ENCODE measurements around the gene MACROD2.

Gene MACROD2

DNA sequence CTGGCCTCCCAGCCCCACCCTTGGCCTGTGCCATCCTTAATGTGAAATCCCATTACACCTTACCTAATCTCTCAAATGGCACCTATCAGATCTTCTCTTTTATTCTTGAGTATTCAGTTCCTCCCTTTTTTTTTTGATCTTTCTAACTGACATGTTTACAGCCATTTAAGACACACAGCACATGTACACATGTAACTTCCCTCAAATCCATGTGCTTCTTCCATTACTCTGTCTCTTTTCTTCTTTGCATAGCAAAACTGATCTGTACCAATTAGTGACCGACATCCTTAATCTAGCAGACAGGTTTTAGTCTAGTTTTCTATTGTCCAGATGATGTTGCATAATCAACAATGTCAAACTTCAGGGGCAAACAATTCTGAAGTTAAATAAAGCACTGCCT, 755.9 kb downstream of the MACROD2 start:
- TF ChIP-seq, protein P1, sequence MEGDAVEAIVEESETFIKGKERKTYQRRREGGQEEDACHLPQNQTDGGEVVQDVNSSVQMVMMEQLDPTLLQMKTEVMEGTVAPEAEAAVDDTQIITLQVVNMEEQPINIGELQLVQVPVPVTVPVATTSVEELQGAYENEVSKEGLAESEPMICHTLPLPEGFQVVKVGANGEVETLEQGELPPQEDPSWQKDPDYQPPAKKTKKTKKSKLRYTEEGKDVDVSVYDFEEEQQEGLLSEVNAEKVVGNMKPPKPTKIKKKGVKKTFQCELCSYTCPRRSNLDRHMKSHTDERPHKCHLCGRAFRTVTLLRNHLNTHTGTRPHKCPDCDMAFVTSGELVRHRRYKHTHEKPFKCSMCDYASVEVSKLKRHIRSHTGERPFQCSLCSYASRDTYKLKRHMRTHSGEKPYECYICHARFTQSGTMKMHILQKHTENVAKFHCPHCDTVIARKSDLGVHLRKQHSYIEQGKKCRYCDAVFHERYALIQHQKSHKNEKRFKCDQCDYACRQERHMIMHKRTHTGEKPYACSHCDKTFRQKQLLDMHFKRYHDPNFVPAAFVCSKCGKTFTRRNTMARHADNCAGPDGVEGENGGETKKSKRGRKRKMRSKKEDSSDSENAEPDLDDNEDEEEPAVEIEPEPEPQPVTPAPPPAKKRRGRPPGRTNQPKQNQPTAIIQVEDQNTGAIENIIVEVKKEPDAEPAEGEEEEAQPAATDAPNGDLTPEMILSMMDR (IDR thresholded peaks at IDR 0.05; ENCODE audit: insufficient read depth, missing control alignments) = no peak
- no peak for DNase-seq (ENCODE audit: insufficient read length, low spot score)
- FAIRE-seq = no peak

DNA sequence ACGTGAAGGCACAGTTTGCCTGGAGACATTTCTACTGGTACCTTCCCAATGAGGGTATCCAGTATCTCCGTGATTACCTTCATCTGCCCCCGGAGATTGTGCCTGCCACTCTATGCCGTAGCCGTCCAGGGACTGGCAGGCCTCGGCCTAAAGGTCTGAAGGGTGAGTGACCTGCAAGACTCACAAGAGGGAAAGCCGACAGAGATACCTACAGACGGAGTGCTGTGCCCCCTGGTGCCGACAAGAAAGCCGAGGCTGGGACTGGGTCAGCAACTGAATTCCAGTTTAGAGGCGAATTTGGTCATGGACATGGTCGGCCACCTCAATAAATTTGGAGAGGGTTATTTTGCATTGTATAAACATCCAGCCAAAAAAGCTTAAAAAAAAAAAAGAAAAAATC, 762.4 kb downstream of the MACROD2 start:
- TF ChIP-seq, protein P1 (IDR thresholded peaks at IDR 0.05; ENCODE audit: insufficient read depth, missing control alignments) = no peak
- FAIRE-seq (no peak), DNase-seq (ENCODE audit: insufficient read length, low spot score) (no peak)

DNA sequence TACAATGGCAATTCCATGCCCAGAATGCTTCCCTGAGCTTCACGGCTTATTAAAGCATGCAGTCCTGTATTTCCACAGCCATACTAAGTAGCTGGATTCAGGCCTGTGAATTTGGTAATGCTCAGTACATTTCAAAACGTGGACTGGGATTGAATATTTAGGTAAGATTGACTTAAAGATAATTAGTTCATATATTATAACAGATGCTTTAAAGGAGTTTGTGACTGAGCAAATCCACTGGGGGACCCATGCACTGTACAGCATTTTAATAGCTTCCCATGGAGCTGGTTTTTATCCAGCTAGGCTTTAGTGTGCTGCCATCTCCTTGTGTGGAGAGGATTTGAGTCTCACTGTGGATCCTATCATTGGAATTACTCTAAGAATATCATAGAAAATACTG, 763.0 kb downstream of the MACROD2 start:
- TF ChIP-seq, protein P1 (IDR thresholded peaks at IDR 0.05; ENCODE audit: insufficient read depth, missing control alignments) = no peak
- no peak for DNase-seq (ENCODE audit: insufficient read length, low spot score)
- no peak for FAIRE-seq

DNA sequence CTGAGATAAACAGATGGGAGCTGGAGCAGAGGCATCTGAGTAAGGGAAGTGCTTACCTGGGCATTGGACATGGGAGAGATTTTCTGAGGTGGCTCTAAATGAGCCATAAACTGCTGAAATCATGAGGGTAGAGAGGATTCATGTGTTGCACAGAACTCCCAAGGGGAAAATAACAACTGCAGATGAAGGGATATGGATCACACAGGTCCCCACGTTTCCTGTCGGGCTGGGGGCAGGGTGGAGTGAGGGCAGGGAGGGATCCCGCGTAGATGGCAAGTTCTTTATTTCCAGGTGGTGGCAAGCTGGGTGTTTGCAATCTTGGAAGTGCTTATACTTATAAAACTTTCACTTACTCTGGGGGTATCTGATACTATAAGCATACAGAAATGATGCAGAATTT, 764.7 kb downstream of the MACROD2 start:
- DNase-seq (ENCODE audit: insufficient read length, low spot score) (no peak), FAIRE-seq (no peak)
- TF ChIP-seq, protein P1 (IDR thresholded peaks at IDR 0.05; ENCODE audit: insufficient read depth, missing control alignments) = no peak

DNA sequence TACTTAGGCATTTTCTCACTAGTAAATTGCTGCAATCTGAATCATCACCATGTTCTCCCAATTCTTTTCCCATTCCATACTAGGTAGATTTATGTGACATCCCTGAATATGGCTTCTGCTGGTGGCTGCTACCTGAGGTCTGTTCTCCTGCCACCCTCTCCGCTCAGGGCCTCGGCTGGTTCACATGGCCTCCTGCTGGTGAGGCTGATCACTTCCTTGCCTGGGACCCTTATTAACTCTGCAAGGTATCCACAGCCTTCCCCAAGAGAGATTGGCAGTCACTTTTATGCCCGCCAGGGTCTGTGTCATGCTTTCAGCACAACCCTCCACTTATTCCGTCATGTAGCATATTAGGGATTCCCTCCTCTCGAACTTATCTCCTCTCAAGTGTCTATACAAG, 766.6 kb downstream of the MACROD2 start:
- DNase-seq (ENCODE audit: insufficient read length, low spot score) = no peak
- FAIRE-seq = no peak
- TF ChIP-seq, protein P1 (IDR thresholded peaks at IDR 0.05; ENCODE audit: insufficient read depth, missing control alignments) = no peak

DNA sequence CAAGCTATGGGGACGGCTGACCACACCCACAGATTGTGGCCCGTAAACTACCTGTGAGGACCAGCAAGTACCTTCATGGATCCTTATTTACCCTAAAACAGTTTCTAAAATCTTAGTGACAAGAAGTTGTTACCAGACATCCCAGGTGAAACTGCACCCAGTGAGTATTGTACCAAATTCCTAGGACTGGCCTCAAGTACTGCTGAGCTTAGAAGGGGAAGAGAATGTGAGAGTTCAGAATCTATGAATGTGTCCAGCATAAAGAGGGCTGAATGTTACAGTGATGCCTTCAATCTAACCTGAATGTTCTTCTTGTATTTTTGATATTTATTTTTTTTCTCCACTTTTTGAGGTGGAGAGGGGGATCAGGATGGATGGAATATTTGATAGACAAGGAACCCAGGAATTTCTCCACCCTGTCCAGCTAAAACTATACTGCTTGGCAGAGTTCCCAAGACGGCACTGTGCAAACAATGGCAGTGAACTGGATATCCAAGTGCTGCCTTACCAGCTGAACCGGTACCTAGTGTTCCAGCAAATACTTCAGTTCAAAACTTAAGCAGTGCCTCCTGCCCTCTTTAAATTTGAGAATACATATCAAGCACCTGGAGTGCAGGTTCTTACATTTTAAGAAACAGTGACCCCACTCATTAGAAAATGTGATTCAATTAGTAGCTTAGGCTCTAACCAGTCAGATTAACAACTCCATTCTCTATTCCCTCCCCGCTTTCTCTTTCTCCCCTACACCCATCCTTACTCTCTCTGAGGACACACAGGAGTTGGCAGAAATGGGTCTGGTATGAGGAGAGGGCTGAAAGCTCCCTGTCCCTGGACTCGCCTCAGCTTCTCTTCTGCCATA, 769.4 kb downstream of the MACROD2 start:
- DNase-seq (ENCODE audit: insufficient read length, low spot score) = no peak
- FAIRE-seq = no peak
- TF ChIP-seq, protein P1 (IDR thresholded peaks at IDR 0.05; ENCODE audit: insufficient read depth, missing control alignments) = no peak

DNA sequence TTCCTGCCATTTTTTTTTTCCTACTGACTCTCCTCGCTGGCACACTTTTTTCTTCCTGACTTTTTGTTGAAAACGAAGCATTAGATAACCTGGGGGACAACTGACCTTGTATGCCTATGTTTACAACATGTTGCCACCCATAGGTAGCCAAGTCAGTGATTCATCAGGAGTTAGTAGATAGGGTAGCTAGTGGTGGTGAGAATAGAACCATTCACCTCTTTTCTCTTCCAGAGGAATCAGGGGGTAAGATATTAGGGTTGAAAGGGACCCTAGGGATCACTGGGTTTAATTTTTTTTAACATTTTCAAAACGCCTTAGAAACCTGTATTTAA, 770.0 kb downstream of the MACROD2 start:
- TF ChIP-seq, protein P1 (IDR thresholded peaks at IDR 0.05; ENCODE audit: insufficient read depth, missing control alignments) = no peak
- DNase-seq (ENCODE audit: insufficient read length, low spot score) (no peak), FAIRE-seq (no peak)

All from D721Med (cell line).